HG03565 (cell line): Measurements from ENCODE around the gene NEK11.

Experiments
- ATAC-seq: cut with Tn5 transposase; IDR thresholded peaks from one replicate; pipeline ENCODE4 v1.9.1; 2021; ENCODE audit warnings: mild to moderate bottlenecking, moderate library complexity; ENCODE audit not compliant: unreplicated experiment

NEK11 gene, protein sequence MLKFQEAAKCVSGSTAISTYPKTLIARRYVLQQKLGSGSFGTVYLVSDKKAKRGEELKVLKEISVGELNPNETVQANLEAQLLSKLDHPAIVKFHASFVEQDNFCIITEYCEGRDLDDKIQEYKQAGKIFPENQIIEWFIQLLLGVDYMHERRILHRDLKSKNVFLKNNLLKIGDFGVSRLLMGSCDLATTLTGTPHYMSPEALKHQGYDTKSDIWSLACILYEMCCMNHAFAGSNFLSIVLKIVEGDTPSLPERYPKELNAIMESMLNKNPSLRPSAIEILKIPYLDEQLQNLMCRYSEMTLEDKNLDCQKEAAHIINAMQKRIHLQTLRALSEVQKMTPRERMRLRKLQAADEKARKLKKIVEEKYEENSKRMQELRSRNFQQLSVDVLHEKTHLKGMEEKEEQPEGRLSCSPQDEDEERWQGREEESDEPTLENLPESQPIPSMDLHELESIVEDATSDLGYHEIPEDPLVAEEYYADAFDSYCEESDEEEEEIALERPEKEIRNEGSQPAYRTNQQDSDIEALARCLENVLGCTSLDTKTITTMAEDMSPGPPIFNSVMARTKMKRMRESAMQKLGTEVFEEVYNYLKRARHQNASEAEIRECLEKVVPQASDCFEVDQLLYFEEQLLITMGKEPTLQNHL

DNA sequence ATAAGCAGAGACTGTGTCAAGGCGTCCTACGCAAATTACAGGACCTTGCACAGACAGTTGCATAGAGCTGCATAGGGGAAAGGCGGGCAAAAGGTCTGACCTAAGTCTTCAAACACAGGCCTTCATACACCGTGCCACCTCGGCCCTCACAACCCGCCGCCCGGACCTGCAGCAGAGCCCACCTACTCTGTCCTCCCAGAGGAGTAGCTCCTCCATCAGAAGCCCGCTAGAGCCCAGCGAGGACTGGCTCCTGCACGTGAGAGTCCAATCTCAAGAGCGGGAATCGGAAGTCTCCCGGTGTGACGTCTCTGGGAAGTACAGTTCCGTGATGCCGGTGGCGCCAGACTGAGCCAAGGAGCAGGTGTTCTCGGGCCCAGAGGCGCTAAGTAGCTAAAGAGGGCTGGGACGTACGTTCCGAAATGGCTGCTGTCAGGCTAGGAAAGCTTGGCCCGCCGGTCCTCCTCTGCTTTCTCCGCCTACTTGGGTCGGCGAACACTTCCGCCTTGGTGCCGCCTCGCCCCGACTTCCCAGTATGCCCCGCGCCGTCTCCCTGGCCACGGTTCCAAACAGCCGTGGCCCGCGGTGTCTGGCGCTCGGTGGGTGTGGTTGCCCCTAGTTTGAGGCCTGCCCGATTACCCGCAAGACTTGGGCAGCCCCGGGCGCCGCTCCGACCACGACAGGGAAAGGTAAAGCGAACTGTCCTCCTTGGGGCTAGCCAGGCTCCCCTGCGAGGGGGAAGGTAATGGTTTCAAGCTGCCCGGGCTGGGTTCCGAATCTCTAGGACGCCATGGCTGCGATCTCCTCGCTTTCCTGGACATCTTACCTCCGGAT lies at the start of gene NEK11, which contains the start of gene ASTE1:
Gene NEK11 (plus strand): TSS at position 557 of the 831 bp plus-strand sequence. CDS start 2,832 bp downstream, outside the sequence.
Gene ASTE1 (minus strand): TSS at position 505 of the 831 bp plus-strand sequence. CDS start 1,519 bp downstream, outside the sequence.
- peak; percentile 95 for ATAC-seq

DNA sequence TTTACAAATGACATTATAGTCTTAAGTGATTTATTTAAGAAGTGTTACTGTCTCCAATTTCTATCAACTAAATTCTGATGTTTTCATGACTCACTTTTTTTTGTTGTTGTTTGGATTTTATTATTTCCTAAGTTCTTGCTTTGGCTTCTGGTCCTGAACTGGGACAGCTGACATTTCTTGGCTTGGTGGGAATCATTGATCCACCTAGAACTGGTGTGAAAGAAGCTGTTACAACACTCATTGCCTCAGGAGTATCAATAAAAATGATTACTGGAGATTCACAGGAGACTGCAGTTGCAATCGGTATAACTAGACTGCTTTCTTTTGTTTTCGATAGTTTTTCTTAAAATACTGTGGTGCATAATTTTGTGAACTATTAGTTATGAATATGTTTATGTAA lies 47.6 kb upstream of the NEK11 start:
- ATAC-seq: no peak

DNA sequence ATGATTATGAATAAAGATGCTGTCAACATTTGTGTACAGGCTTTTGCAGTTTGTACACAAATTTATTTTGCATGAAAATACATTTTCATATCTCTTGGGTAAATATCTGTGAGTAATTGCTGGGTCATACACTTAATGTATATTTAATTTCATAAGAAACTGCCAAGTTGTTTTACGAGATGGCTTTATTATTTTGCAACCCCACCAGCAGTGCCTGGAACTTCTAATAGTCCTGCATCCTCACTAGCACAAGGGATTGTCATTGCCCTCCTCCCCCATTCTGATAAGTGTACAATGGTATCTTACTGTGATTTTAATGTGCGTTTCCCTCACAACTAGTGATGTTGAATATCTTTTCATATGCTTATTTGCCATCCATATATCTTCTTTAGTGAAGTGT lies 45.2 kb upstream of the NEK11 start:
- ATAC-seq: no peak

DNA sequence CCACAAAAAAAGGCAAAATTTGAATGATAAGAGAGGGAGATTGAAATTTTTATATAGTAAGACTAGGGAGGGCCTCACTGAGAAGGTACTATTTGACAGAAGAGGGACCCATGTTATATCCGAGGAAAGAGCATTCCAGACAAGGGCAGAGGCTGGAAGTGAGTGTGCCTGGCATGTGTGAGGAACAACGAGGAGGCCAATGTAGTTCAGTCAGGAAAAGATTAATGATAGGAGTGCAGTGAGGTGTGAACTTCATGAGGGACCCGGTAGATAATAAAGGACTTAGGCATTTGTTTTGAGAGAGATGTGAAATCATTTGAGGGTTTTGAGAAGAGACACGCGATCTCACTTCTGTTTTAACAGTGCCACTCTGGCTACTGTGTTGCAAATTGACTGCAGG lies 36.4 kb upstream of the NEK11 start:
- ATAC-seq: no peak

DNA sequence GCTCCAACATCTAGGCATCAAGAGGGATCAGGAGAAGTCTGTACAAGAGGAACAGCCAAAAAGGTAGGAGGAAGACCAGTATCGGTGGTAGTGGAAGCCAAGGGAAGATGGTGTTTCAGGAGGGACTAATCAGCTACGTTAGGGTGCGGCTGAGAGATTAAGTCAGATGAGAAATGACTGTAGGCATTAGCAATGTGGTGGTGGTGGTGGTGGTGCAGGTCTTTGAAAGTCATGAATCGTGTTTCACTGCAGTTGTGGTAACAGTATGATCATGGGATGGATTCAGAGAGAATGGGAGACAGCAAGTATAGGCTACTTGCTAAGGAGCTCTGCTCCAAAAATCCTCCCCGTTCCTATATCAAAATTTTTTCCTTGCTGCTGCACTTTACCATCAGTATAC lies 35.6 kb upstream of the NEK11 start:
- no peak for ATAC-seq

DNA sequence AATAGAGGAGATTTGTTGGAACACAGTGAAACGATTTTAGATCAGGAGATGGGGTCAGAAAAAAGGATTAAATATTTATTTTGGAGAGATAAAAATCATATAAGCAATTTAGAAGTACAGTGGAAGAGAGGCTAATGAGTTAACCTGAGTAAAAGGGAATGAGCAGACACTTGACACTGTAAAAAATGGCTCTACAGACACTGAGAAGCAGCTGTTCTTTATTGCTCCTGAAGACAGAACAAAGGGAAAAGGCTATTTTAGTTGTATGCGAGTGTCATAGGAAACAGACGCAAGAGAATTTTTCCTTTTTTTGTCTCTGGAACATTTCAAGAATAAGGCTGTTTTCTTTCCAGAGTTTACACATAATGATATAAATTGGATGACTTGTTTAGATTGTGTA lies 34.3 kb upstream of the NEK11 start:
- ATAC-seq: no peak

DNA sequence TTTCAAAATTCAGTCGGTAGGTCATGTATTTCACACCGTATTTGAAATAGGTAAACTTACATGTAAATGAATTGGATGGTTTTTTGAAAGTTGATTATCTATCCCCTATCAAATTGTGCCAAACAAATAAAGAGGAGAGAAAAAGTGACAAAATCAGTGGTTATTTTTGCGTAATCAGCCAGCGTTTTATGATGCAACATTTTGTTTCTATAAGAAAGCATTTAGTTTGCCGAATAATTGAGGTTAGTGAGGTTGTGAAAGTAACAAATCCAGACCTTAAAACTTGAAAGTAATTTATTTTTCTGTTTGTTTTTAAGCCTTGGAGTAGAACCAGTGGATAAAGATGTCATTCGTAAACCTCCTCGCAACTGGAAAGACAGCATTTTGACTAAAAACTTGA lies 29.4 kb upstream of the NEK11 start:
- no peak for ATAC-seq

DNA sequence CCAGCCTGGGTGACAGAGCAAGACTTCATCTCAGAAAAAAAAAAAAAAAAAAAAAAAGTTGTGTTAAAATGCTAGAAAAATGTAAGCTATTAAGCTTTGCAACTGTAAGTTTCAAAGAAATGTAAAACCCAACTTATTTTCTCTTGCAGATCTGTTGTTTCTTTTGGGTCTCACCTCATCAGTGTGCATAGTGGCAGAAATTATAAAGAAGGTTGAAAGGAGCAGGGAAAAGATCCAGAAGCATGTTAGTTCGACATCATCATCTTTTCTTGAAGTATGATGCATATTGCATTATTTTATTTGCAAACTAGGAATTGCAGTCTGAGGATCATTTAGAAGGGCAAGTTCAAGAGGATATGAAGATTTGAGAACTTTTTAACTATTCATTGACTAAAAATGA lies 25.6 kb upstream of the NEK11 start:
- ATAC-seq: no peak

DNA sequence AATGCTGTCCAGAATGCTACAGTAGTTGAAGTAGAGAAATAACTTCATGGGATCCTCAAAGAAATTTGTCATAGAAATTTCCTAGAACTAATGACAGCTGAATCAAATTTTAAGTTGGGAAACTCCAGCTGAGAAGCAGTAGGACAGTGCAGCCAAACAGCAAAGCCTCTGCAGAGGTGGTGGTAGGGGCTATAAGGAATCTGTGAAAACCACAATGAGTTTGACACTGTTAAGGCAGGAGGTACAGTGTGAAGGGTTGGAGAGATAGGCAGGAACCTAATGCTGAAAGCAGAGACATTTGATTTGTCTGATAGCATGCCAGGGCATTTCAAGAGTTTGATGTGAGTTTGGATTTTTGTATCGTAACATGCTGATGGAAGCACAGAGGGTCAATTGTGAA lies 22.1 kb upstream of the NEK11 start:
- no peak for ATAC-seq

DNA sequence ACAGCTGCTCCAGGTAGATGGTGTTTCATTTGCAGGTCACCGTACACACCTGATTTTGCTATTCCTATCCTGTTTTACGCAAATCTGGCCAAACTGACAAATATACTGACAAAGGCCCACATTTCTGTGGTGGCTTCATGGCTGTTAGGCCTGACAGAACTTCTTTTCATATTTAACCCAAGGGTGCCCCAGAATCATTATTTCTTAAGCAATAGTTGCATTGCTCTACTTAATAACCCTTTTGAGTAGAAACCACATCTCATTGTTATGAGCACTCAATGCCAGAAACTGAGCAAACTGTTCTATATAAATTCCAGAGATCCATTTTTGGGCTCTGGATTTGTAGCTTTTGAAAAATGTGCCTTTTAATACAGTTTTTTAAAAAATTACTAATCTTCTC lies 19.4 kb upstream of the NEK11 start:
- ATAC-seq: no peak

DNA sequence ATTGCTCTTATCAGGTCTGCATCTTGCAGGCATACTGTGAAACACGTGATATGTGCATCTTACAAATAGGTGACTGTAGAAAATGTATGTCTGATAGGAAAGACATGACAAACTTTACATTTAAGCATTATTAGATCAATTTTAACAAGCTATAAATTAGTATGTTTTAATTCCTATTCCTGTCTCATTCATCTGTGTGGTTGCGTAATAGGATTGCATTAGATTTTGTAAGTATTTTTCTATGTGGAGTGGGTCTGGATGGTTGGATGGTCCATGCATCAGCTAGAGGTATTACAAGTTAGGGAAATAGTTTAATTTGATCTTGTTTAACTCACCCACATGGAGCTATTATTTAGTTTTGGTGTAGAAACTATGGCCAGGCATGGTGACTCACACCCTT lies 18.9 kb upstream of the NEK11 start:
- ATAC-seq: no peak

DNA sequence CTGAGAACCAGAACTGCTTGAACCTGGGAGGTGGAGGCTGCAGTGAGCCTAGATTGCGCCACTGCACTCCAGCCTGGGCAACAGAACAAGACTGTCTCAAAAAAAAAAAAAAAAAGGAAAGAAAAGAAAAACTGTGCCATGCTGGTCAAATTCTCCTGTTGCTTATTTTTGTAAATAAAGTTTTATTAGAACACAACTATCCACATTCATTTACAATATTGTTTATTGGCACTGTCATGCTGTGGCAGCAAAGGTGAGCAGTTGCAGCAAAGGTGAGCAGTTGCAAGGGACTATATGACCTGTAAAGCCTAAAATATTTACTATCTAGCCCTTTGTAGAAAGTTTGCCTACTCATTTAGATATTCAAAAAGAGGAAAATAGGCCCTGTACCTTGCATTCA lies 18.4 kb upstream of the NEK11 start:
- no peak for ATAC-seq

DNA sequence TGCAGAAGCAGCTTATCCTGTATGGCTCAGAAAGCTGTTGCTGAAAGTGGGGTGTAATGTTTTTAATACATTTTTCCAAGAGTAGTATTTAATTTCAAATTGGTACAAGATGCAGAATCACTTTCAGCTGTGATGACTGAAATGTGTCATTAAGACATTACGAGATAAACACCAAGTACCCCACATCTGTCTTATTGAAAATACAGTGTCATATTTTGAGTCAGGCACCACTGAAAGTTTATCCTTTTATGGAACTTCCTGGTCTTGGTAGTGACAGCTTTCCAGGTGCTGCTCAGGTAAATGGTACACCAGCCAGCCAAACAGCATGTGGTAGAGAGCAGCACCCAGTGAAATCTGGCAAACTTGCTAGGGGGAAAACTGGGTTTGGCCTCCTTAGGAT lies 17.0 kb upstream of the NEK11 start:
- ATAC-seq: no peak

DNA sequence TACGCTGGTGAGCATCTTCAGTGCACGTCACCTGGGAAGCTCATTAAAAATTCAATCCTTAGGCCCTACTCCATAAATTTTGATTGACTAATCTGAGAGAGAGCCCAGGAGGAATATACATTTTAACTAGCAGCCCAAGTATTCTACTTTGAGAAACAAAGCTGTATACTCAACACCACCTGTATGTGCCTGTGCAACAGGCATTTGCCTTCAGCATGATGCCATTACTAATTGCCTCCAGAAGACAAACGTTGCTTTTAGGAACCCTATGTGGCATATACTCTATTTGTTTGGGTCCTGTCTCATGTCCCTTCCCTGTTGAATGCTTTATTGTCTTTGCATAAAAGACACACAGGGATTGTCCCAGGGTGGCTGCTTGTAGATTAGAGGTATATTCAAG lies 7.7 kb upstream of the NEK11 start:
- ATAC-seq: no peak

DNA sequence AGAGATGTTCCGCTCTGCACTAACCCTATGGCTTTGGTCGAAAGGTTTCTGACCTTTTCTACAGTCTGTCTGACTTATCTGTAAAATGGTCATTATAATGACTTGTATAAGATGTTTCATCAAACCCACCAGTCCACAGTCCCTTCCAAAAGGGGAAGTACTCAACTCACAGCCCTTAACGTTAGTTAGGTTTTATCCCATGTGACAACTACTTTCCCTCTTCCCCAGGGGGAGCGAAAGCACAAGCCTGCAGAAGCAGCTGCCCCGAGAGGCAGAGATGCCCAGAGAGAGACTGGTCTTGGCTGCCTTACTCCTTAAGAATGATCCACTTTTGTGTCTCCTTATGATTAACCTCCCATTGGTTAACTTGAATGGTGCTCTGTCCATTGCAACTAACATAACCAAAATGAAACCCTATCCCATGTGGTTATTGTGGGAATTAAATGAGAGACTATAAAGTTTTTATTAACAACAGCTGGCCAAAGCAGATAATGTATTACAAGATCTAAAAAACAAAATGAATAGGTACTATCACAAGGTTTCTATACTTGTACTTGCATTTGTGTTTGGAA lies 6.5 kb upstream of the NEK11 start:
- ATAC-seq: no peak

DNA sequence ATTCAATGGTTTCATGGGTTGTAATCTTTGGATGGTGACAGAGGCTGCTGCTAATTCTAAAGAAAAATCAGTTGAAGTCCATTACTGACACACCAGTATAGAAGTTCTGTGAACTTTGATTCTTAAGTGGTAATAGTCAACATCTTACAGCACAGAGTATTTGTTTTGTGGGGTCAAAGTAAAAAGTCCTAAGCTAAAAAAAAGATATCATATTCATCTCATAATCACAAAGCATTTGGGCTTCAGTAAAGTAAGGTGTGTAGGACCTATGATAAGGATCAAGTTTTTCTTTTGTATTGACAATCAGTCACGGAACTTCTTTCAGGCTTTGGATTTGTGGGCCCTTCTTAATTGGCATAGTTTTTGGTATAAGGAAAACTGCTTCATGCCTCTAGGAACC lies 1.1 kb upstream of the NEK11 start:
- ATAC-seq: no peak

DNA sequence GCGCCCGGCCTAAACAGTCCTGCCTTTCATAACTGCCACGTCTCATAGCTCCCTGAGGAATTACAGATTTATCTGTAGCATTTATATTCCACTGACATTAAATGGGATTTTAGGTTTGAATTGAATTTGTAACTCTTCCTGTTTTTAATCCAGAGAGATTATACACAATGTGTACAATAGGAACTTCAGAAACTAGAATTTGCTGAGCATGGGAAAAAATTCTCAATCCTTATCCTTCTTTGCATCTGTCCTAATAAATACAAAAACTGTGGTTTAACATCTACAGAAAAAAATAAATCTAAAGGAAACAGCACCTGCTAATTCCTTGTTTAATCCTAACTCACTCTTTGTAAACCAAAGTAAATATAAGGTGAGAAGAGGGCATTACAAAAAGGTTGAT lies 2.2 kb downstream of the NEK11 start:
- ATAC-seq: no peak

DNA sequence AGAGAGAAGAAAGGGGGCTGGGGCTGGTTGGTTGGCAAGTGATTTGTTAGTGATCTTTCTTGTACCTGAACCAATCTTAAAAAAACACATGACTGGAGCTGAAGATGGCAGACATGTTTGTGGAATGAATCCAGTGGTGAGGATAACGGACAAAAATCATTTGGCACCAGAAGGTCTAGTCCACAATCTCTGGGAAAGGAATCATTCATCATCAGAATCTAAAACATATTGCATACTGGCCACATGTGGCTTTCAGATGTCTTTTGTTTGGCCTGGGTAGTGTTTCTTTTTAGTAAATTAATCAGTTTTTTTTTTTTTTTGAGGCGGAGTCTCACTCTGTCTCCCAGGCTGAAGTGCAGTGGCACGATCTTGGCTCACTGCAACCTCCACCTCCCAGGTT lies 5.0 kb downstream of the NEK11 start:
- ATAC-seq: no peak

DNA sequence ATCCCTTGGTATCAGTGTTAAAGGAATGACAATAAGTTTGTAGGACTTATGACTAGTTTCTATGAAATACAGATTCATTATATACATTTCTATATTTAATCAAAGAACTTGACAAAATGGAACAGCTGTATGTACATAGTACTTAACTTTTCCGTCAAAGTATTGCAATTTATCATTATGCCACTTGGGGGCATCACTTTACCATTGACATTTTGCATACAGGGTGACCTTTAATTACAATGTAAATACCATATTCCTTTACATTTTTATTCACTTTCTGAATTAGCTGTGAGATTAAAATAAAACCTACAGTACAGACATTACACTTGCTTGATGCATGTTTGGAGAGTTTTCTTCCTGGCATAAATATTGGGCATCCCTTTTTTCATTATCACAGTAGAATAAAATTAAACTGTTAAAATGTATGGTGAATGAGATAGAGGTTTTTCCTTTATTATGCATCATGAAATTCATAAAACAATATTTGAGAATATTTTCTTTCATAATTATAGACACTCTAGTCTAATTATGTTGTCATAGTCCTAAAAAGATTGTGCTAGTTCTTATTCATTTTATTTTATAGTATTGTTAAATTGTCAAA lies 6.9 kb downstream of the NEK11 start:
- ATAC-seq: peak; percentile 65

DNA sequence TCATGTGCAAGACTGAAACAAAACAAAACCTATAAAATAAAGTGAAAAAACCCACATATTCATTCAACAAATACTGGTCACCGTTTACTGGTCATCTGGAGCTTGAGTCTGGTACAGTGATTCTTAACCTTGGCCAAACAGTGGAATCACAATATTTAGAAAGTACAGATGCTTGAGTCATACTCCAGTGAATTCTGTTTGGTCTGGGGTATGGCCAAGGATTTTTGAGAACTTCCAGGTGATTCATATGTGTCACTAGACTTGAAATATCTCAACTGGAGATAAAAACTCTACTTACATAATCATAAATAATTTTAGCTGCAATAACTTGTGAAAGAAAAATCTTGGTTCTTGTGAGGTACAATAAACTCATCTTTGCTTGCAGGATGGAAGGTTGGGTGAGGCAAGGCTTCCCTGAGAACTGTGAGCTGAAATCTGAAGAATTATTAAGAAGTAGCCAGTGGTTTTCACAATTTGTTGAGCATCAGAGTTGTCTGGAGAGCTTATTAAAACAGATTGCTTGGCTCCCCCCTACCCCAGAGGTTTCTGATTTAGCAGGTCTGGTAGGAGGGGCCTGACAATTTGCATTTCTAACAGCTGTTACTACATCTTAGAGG lies 9.6 kb downstream of the NEK11 start:
- ATAC-seq: no peak
